Transverse colon (tissue), 4 donors: ENCODE results near the gene YWHAG. TPM values are rescaled to one million over a fixed set of nuclear protein-coding genes. Genes with fewer than 3 reads are reported as not detected.

Experiments
- DNase-seq: peaks from one replicate; pipeline ENCODE4 v3.0.0-alpha.2; 2019
- H3K27ac ChIP-seq, 4 donors: fragments of 200-600 bp; sonication (generic); 2 replicates each; pipeline ENCODE4 v1.5.1; 2016 to 2018; ENCODE audit warnings: inconsistent platforms in 4 of 4
- H3K27me3 ChIP-seq: fragments of 200-600 bp; sonication (generic); 2 replicates; pipeline ENCODE4 v1.5.1; 2017; ENCODE audit warnings: inconsistent platforms
- H3K36me3 ChIP-seq, 4 donors: fragments of 200-600 bp; sonication (generic); 2 replicates each; pipeline ENCODE4 v1.5.1; 2017 to 2019; ENCODE audit warnings: inconsistent platforms in 4 of 4
- H3K4me1 ChIP-seq, 4 donors: fragments of 200-600 bp; sonication (generic); 2 replicates each; pipeline ENCODE4 v1.5.1; 2017 to 2020; ENCODE audit warnings: inconsistent platforms in 4 of 4
- H3K4me3 ChIP-seq, 4 donors: fragments of 200-600 bp; sonication (generic); 1 replicate in 1 of 4; 2 replicates in 3 of 4; pipeline versions ENCODE4 v1.5.1 to v1.6.1; 2017 to 2019; ENCODE audit warnings: inconsistent platforms in 4 of 4
- H3K9me3 ChIP-seq, 2 donors: fragments of 200-600 bp; sonication (generic); 2 replicates each; pipeline ENCODE4 v1.5.1; 2017 to 2019; ENCODE audit warnings: inconsistent platforms in 2 of 2
- CTCF ChIP-seq, 5 experiments: fragments of 200-600 bp in 3 of 5; fragments of 450-650 bp in 2 of 5; sonication (generic) in 3 of 5; IDR thresholded peaks; 1 replicate in 2 of 5; 2 replicates in 3 of 5; pipeline ENCODE4 v1.5.1; 2016 to 2017; ENCODE audit warnings: antibody characterized with exemption in 5 of 5, inconsistent platforms in 3 of 5, mild to moderate bottlenecking in 2 of 5, moderate library complexity in 1 of 5
- EP300 ChIP-seq: sonication (generic); formaldehyde crosslinking; IDR thresholded peaks from one replicate; pipeline ENCODE4 v1.6.1; 2017; ENCODE audit warnings: antibody characterized with exemption, low read depth
- POLR2A ChIP-seq: fragments of 450-650 bp; IDR thresholded peaks from one replicate; pipeline ENCODE4 v1.6.1; 2016; ENCODE audit warnings: antibody characterized with exemption, mild to moderate bottlenecking, moderate library complexity
- POLR2AphosphoS5 ChIP-seq, 3 donors: sonication (generic); formaldehyde crosslinking; IDR thresholded peaks; one replicate each; pipeline ENCODE4 v1.6.1; 2016; ENCODE audit warnings: antibody characterized with exemption in 3 of 3
- WGBS, 2 donors: methylation state at CpG; one replicate each; pipeline ENCODE4 v1.1.5; 2018; ENCODE audit warnings: low coverage in 1 of 2; 5-methylcytosine and 5-hydroxymethylcytosine counted together
- in situ Hi-C, 4 donors: fragments of 200-750 bp; cut with MboI; loops; one replicate each; pipeline versions ENCODE4 v1.15.0 to v1.15.1; 2017; ENCODE audit warnings: low sequenced_read_pairs in 3 of 4, low pct_ligation_motif_present in 1 of 4, low pct_unique_long_range_greater_than_20kb in 1 of 4
- intact Hi-C: fragments of 100-400 bp; cut with DNase I; formaldehyde crosslinking; loops from one replicate; pipeline ENCODE4 v1.15.1; 2023; ENCODE audit warnings: low total_unique reads
- total RNA-seq, 4 donors: library from RNA; depleted of rRNA; stranded (reverse); fragments of >200 nt; gene quantifications; one replicate each; pipeline ENCODE4 v1.1.0, GENCODE V29; 2016

The YWHAG gene
- total RNA-seq, 4 donors from 2014 or later, result 35.9 to 71.6 (median 48.2) TPM

- H3K27me3 ChIP-seq, result no peaks in the 10 kb centered on the region
- H3K4me3 ChIP-seq, result no peak overlapping the region
- intact Hi-C loops (no loop called here), in situ Hi-C loops (no loop called here)
- no peaks in the 10 kb centered on the region for H3K36me3 ChIP-seq
- 88 to 90% methylated on average over 3 of the region's 3 CpGs for WGBS, 2 donors
- H3K4me1 ChIP-seq, result peaks cover 11 to 45% (median 42%) of the 10 kb centered on the region in 4 donors
- peak overlapping the region in 3 of 4 donors; percentile 94 to 99 (median 98) for H3K27ac ChIP-seq
- no peak for TF ChIP-seq POLR2AphosphoS5 (IDR thresholded peaks at IDR 0.05)
- DNase-seq, result no peak
- no peaks in the 10 kb centered on the region for H3K9me3 ChIP-seq
Observed at GRCh38 chr7:76301000-76301399, 57.8 kb downstream of the YWHAG start.

- Histone ChIP-seq H3K9me3 (no peaks in the 10 kb centered on the region), H3K36me3 (no peaks in the 10 kb centered on the region), H3K27ac (peak overlapping the region; percentile 3 to 99 (median 79)), H3K4me1 (peaks cover 18 to 51% (median 49%) of the 10 kb centered on the region in 4 donors), H3K4me3 (no peak overlapping the region), H3K27me3 (no peaks in the 10 kb centered on the region)
- TF ChIP-seq CTCF (IDR thresholded peaks at IDR 0.05), result no peak
- no peak for TF ChIP-seq EP300
- TF ChIP-seq POLR2AphosphoS5 (IDR thresholded peaks at IDR 0.05), result peak in 2 of 3 donors; percentile 17 to 54
- TF ChIP-seq POLR2A, result no peak
- DNase-seq, result peak; percentile 53
- intact Hi-C loops (no loop called here), in situ Hi-C loops (no loop called here)
- WGBS, 2 donors, result 65 to 78% methylated on average over 6 to 7 of the region's 7 CpGs
Observed at GRCh38 chr7:76300166-76300731, 58.5 kb downstream of the YWHAG start.

GRCh38 chr7:76296743-76297740, 61.7 kb downstream of the YWHAG start:
- no peaks in the 10 kb centered on the region for H3K9me3 ChIP-seq
- H3K27me3 ChIP-seq, result no peaks in the 10 kb centered on the region
- H3K36me3 ChIP-seq, result no peaks in the 10 kb centered on the region
- H3K27ac ChIP-seq, result peak overlapping the region; percentile 90 to 98 (median 92)
- 47 to 50% methylated on average over 6 to 21 of the region's 22 CpGs for WGBS, 2 donors
- in situ Hi-C loops, result no loop called here
- DNase-seq, result peak; percentile 90
- H3K4me1 ChIP-seq, result peaks cover 47 to 65% (median 64%) of the 10 kb centered on the region in 4 donors
- intact Hi-C loops, result no loop called here
- H3K4me3 ChIP-seq, result no peak overlapping the region
- TF ChIP-seq POLR2AphosphoS5 (IDR thresholded peaks at IDR 0.05) (peak; percentile 33 to 81 (median 63)), EP300 (no peak), POLR2A (peak; percentile 23), CTCF (IDR thresholded peaks at IDR 0.05) (no peak)

GRCh38 chr7:76294344-76295024, 64.3 kb downstream of the YWHAG start:
- H3K9me3 ChIP-seq, result no peaks in the 10 kb centered on the region
- H3K36me3 ChIP-seq, result no peaks in the 10 kb centered on the region
- H3K27ac ChIP-seq, result peak overlapping the region; percentile 90 to 98 (median 92)
- TF ChIP-seq POLR2A (no peak), POLR2AphosphoS5 (IDR thresholded peaks at IDR 0.05) (peak; percentile 67 to 77 (median 72)), CTCF (IDR thresholded peaks at IDR 0.05) (no peak), EP300 (peak; percentile 78)
- H3K4me1 ChIP-seq, result peaks cover 51 to 68% (median 65%) of the 10 kb centered on the region in 4 donors
- peak; percentile 96 for DNase-seq
- WGBS, 2 donors, result 0 to 19% methylated on average over 1 to 14 of the region's 20 CpGs
- intact Hi-C loops (no loop called here), in situ Hi-C loops (no loop called here)
- H3K4me3 ChIP-seq, result peak overlapping the region in 1 of 4 donors; percentile 17
- no peaks in the 10 kb centered on the region for H3K27me3 ChIP-seq
